ENCODE results near the gene AQP12B.
"Not testable (repeated sequence)": the region's sequence is repeated elsewhere in the genome, so short reads cannot be mapped to it uniquely, and the experiment has no call there.

The AQP12B gene, protein sequence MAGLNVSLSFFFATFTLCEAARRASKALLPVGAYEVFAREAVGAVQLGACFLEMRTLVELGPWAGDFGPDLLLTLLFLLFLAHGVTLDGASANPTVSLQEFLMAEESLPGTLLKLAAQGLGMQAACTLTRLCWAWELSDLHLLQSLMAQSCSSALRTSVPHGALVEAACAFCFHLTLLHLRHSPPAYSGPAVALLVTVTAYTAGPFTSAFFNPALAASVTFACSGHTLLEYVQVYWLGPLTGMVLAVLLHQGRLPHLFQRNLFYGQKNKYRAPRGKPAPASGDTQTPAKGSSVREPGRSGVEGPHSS

DNA sequence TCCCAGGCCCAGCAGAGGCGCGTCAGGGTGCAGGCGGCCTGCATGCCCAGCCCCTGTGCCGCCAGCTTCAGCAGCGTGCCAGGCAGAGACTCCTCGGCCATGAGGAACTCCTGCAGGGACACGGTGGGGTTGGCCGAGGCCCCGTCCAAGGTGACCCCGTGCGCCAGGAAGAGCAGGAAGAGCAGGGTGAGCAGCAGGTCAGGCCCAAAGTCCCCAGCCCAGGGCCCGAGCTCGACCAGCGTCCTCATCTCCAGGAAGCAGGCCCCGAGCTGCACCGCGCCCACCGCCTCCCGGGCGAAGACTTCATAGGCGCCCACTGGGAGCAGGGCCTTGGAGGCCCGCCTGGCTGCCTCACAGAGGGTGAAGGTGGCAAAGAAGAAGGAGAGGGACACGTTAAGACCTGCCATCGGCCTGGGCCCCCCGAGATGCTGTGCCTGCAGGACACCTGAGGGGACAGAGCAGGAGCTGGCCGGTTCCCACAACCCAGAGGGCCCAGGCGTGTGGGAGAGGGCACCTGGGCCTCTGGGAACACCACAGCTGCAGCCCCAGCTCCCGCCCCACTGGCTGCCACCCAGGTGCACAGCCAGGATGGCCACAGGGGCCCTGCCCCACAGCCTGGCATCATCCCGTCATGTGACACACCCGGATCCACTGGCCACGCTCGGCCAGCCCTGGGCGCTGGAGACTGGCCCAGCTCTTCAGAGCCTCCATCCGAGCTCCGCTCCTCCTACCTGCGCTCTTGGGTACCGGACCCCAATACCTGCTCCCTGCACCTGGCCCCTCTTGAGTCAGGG, at the start of gene AQP12B:
Gene AQP12B (minus strand): TSS at position 455 of the 794 bp plus-strand sequence. CDS start 48 bp downstream, at position 407.
- DNase-seq, result not testable (repeated sequence)

DNA sequence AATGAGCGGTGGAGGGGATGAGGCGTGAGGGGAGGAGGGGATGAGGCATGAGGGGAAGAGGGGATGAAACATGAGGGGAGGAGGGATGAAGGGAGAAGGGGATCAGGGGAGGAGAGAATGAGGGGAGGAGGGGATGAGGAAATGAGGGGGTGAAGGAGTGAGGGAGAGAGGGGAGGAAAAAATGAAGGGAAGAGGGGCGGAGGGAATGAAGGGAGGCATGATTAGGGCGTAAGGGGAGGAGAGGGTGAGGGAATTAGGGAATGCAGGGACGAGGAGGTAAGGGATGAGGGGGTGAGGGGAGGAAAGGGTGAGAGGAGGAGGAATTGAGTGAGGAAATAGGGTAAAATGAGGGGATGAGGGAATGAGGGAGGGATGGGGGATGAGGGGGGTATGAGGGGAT, 49.5 kb upstream of the AQP12B start:
- no peak for DNase-seq

- no peak for DNase-seq
Measured at GRCh38 chr2:240731178-240731545, 48.5 kb upstream of the AQP12B start.

DNA sequence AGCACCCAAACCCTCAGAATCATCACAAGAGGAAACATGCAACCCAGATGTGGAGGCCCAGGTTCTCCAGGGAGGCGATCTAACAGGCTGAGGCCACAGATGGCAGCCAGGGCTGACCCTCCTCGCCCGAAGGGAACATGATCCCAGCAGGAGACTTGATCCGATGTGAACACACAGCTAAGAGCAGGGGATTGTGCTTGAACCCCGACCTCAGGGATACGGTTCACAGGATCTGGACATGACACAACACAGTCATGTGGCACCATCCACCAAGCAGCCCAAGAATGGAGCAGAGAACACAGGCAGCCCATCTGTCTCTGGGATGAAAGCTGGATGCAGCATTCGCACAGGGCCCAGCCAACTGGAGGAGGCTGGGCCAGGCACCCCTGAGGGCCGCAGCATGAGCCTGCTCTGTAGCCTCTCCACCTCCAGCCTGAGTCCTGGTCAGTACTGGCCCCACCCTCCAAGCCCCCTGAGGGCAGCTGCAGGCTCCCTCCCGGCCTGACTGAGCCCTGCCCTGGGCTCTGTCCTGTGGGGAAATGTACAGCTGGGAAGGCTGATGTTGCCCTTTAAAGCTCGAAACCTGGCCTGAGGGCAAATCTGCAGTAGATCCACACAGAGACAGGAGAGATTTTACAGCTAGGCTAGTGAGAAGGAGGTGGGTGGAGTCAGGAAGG, 48.0 kb upstream of the AQP12B start:
- no peak for DNase-seq

DNA sequence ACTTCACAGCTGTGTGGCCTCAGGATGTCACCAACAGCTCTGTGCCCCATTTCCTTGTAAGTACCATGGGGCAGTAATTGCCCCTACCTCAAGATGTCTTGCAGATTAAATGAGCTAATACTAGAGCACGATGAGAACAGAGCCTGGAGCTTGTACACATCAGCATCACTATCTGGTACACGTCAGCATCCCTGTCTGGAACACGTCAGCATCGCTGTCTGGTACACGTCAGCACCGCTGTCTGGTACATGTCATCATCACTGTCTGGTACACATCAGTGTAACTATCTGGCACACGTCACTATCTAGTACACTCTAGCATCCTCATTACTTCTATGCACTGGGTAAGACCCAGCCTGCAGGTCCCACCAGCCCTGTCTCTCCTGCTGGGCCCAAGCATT, 46.1 kb upstream of the AQP12B start:
- DNase-seq, result no peak

DNA sequence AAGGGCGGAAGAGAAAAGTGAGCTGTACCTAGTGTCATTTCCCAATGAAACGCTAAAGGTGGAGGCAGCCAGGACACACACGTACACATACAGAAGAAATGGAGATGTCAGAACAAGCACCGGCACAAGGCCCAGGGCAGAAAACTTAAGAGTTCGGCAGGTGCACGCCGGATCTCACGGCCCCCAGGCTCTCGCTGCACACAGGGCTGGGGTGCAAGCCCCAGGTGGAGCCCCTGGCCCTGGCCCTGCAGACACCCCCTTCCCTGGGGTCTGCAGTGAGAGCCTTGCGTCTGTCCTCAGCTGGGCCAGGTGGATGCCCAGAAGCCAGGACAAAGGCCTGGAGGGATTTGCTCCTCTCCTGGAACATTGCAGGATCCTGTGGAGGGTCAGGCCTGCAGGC, 45.7 kb upstream of the AQP12B start:
- DNase-seq, result no peak

DNA sequence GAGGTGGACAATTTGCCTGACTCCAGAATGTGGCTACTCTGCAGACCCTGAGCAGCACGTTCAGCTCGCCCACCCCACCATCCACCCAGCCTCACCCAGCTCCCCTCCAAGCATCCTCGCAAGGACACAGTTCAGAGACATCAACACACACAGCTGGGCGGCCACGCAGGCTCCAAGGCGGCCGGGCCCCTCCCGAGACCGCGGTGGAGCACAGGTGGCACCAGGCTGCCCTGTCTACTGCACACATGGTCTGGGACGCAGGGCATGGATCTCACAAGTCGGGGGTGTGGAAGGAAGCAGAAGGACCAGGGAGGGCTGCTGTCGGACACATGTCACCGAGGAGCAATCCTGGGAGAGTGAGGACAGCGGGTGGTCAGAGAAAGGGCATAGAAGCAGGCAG, 45.2 kb upstream of the AQP12B start:
- DNase-seq, result no peak

DNA sequence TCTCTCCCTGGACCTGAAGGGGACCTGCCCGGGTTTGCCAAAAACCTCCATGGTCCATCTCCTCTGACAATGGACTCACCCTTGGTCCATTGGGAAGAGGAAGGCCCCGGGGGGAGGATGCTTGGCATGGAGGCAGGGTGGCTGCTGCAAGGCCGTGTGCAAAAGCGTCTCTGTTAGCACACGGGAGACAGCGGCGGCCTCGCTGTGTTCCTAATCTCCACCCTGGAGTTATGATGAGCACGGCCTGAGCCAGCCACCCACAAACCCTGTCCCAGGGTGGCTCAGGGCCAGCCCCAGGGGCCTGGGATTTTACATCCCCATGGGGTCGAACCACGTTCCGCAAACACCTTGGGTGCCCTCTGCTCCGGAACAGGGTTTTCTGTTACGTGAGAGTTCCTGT, 44.8 kb upstream of the AQP12B start:
- no peak for DNase-seq

DNA sequence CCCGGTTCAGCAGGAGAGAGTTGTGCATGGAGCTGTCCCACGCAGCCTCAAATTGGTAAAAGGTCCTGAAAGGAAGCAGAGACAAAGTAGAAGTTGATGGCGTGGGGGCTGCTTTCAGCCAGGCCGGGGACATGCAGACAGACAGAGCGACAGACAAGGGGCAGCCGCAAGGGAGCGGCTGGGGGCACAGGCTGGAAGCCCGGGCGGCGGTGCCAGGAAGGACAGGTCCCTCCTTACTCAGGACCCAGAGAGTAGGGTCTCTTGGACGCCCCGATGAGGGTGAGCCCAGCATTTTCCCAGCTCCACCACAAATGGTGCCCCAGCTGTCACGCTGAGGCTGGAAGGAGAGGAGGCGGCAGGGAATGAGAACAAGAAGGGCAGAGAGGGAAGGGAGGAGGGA, 44.2 kb upstream of the AQP12B start:
- DNase-seq, result no peak

DNA sequence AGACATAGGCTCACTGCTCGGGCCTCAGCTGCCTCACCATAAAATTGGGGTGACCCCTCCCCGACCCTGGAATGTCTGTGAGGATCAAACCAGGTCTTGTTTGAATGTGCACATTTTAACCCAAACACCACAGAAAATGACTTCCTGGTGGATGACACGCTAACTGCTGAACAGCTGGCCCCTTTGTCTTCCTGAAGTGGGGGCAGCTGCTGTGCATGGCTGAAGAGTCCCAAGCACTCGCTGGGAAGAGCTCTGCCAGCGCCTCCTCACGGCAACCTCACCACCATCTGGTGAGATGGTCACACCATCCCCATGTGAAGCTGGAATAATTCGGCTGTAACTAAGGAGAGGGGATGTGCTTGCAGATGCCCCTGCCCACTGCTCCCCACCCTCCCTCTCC, 43.0 kb upstream of the AQP12B start:
- no peak for DNase-seq

- no peak for DNase-seq
Measured at GRCh38 chr2:240725266-240725665, 42.6 kb upstream of the AQP12B start.

DNA sequence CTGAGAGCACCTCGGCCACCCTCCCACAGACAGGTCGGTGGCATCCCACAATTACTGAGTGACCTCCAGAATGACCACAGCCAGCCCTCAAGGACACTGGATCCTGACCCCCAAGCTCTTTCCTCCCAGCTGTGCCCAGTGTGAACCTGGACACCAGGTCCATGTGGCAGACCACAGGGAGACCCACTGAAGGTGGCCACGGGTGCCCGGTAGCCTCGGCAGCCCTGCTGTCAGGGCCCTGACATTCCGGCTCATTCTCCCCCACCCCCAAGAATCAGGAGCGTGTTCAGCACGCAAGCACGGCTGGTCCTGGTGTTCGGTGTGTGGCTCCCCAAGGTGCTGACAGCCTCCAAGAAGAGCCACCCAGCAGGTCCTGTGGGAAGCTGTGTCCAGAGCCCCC, 41.7 kb upstream of the AQP12B start:
- no peak for DNase-seq

DNA sequence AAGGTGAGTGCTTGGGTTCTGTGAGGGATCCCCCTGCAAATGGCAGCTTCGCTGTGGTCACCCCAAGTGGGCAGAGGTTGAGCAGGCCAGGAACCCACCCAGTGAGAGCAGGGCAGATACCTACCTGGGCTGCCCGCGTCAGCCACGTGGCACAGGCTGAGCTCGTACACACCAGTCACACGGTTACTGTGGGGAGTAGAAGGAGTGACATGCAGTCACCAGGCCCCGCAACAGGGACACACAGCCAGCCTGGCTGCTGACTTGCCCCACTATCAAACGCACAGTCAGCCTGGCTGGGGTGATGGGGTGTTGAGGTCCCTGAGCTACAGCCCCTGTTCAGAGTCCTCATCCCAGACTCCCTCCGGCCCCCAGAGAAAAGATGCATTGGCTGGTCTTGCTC, 41.2 kb upstream of the AQP12B start:
- DNase-seq, result no peak

- no peak for DNase-seq
Measured at GRCh38 chr2:240722796-240723735, 40.4 kb upstream of the AQP12B start.

GRCh38 chr2:240722376-240722775, 39.7 kb upstream of the AQP12B start:
- DNase-seq, result no peak

GRCh38 chr2:240721596-240722180, 39.0 kb upstream of the AQP12B start:
- DNase-seq, result no peak

- no peak for DNase-seq
Measured at GRCh38 chr2:240720686-240721595, 38.3 kb upstream of the AQP12B start.

DNA sequence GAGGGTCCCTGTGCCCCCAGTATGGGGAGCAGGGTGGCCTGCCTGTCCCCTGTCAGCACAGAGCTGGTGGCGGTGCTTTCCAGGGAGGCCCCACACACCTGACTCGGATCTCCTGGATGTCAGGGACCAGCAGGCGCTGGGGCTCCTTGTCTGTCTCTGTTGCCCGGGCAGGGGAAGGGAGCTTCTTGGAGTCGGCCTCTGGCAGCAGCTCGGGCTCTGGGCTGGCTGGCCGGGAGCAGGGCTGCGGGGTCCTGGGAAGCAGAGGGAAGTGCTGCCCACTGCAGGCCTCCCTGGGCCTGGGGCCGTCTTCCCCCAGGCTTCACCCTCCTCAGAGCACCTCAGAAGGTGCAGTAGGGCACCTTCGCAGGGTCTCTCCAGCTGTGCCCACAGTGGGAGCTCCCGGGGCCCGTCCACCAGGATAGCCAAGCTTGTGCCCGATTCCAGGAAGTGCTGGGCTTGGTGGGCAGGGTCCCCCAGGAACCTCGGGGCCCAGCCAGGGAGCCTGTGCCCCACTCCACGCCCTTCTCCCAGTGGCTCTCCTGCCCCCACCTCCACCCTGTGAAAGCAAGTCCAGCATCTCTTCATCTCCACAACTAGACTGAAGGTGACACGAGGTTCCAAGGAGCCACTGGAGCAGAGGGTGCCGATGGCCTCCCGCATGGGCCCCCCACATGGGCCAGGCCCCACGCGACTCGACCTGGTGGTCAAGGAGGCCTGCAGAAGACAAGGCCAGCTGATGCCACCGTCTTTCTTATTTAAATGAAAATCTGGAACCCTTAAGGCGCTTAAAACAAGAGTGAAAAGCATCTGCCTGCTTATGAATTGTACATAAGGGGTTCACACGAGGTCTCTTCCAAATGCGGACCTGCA, 37.2 kb upstream of the AQP12B start:
- no peak for DNase-seq

- DNase-seq, result no peak
Measured at GRCh38 chr2:240718896-240719490, 36.3 kb upstream of the AQP12B start.
